Brain microvascular endothelial cell (primary cell): ENCODE data around the gene ARHGAP44.
"Not testable (repeated sequence)": the region's sequence is repeated elsewhere in the genome, so short reads cannot be mapped to it uniquely, and the experiment has no call there.

Experiments used
- DNase-seq: peaks from one replicate; pipeline ENCODE4 v3.0.0-alpha.2; 2020
- H3K27ac ChIP-seq: fragments of 250-450 bp; sonication (Bioruptor Pico); 2 replicates; pipeline ENCODE4 v1.5.1; 2020; ENCODE audit warnings: mild to moderate bottlenecking, moderate library complexity
- H3K27me3 ChIP-seq: fragments of 250-450 bp; sonication (Bioruptor Pico); replicated peaks from 2 replicates; pipeline ENCODE4 v1.5.1; 2020; ENCODE audit warnings: mild to moderate bottlenecking
- H3K36me3 ChIP-seq: fragments of 250-450 bp; sonication (Bioruptor Pico); replicated peaks from 2 replicates; pipeline ENCODE4 v1.5.1; 2020; ENCODE audit warnings: mild to moderate bottlenecking
- H3K4me3 ChIP-seq: 2 replicates; pipeline ENCODE4 v1.5.1; 2011; ENCODE audit warnings: low read depth, mild to moderate bottlenecking, control low read depth, low read length, moderate library complexity
- CTCF ChIP-seq: IDR thresholded peaks from 2 replicates; pipeline ENCODE4 v1.5.1; 2011; ENCODE audit warnings: low read depth, mild to moderate bottlenecking, moderate library complexity, low read length, control low read depth, inconsistent platforms; ENCODE audit errors: missing control alignments
- in situ Hi-C: cut with HindIII; loops from 2 replicates; pipeline ENCODE4 v1.10.0; 2017; ENCODE audit warnings: low sequenced_read_pairs, low pct_ligation_motif_present

Gene ARHGAP44

GRCh38 chr17:12865769-12866168 is 76.5 kb downstream of the ARHGAP44 start:
- no peaks in the 10 kb centered on the region for H3K36me3 ChIP-seq
- no peak overlapping the region for H3K4me3 ChIP-seq
- TF ChIP-seq CTCF = no peak
- DNase-seq = no peak
- in situ Hi-C loops = no loop called here
- no peak overlapping the region for H3K27ac ChIP-seq
- no peaks in the 10 kb centered on the region for H3K27me3 ChIP-seq

DNA sequence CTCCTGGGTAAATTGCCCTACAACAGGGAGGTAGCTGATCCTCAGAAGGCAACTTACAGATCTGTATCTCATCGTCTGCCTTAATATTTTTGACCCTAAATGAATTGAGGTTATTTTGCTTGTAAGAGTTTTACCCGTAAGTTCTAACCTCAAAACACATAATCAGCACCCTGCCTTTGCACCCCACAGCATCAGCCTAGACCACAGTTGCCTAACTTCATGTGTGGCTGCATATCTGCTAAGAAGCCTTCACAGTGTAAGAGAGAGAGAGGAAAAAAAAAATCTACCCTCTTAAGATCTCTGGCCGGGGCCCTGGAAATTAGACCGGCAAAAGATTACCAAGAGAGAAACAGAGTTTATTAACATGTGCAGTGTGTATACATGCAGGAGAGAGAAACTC is 76.9 kb downstream of the ARHGAP44 start:
- in situ Hi-C loops = no loop called here
- H3K36me3 ChIP-seq = no peaks in the 10 kb centered on the region
- no peak overlapping the region for H3K27ac ChIP-seq
- H3K27me3 ChIP-seq = no peaks in the 10 kb centered on the region
- no peak for TF ChIP-seq CTCF
- no peak overlapping the region for H3K4me3 ChIP-seq
- no peak for DNase-seq

- no peak overlapping the region for H3K4me3 ChIP-seq
- in situ Hi-C loops = no loop called here
- no peak for DNase-seq
- H3K27me3 ChIP-seq = no peaks in the 10 kb centered on the region
- H3K27ac ChIP-seq = no peak overlapping the region
- TF ChIP-seq CTCF = no peak
- no peaks in the 10 kb centered on the region for H3K36me3 ChIP-seq
Observed at GRCh38 chr17:12867726-12868125, 78.4 kb downstream of the ARHGAP44 start.

DNA sequence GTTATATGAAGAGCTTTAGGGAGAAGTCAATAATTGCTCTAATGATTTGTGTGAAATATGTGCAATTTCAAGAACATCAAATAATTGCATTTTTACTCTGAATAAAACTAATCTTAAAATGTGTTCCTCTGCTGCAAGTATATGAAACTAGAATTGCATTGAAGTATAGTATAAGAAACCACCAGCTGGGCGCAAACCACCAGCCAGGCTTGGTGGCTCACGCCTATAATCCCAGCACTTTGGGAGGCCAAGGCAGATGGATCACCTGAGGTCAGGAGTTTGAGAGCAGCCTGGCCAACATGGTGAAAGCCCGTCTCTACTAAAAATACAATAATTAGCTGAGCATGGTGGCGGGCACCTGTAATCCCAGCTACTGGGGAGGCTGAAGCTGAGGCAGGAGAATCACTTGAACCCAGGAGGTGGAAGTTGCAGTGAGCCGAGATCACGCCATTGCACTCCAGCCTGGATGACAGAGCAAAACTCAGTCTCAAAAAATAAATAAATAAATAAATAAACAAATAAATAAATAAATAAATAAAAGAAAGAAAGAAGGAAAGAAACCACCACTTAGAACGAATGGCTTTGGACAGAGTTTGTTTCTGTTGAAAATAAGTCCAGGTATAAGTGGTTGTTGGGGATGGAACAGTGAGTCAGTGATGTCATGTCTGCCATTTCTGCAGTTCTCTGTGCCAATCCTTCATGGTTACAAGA is 84.3 kb downstream of the ARHGAP44 start:
- DNase-seq, H3K27ac ChIP-seq, H3K4me3 ChIP-seq, H3K36me3 ChIP-seq, H3K27me3 ChIP-seq, in situ Hi-C loops: not testable (repeated sequence)

DNA sequence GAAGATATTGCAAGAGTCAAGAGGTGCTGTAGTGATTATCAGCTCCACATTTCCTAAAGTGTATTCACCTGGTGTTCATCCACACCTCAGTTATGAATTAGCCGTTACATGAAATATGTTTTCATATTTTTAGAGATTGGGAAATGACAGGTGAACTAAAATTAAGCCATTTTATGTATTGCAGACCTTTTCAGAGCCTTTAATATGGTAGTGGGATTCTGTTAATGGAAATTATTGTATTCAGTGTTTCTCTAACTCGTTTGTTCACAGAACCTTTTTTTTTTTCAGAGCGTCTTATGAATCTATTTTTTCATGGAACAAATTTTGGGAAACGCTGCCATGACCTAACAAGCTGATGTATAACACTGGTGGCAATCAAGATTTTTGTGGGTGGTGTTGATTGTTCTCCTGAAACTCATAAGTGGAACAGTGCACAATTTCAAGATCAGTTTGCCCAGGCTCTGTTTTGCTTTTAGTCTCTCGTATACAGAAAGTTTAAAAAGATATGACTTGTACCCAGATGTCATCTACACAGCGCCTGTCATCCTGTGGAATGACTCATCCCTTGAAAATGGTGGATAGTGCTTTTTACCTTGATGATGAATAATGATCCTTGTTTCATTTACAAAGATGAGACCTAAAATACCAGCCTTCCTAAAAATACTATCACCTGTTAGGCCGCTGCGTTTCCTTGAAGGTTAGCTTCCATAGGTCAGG is 88.8 kb downstream of the ARHGAP44 start:
- in situ Hi-C loops = no loop called here
- TF ChIP-seq CTCF = no peak
- Histone ChIP-seq H3K36me3 (no peaks in the 10 kb centered on the region), H3K4me3 (no peak overlapping the region), H3K27me3 (no peaks in the 10 kb centered on the region), H3K27ac (no peak overlapping the region)
- no peak for DNase-seq

GRCh38 chr17:12879096-12879495 is 89.8 kb downstream of the ARHGAP44 start:
- H3K27ac ChIP-seq, in situ Hi-C loops, H3K36me3 ChIP-seq, H3K4me3 ChIP-seq, H3K27me3 ChIP-seq, DNase-seq: not testable (repeated sequence)
